Breast epithelium (tissue), 4 donors: ENCODE data around the gene RASL10B. TPM values are rescaled to one million over a fixed set of nuclear protein-coding genes. Genes with fewer than 3 reads are reported as not detected.

Experiments used
- DNase-seq, 2 donors: peaks; one replicate each; pipeline ENCODE4 v3.0.0-alpha.2; 2019; ENCODE audit warnings: low spot score in 2 of 2
- H3K27ac ChIP-seq, 2 donors: fragments of 200-600 bp; sonication (generic) in 1 of 2; one replicate each; pipeline ENCODE4 v1.5.1; 2016 to 2019; ENCODE audit warnings: mild to moderate bottlenecking in 1 of 2
- H3K27me3 ChIP-seq, 2 donors: fragments of 200-600 bp; sonication (generic) in 1 of 2; one replicate each; pipeline versions ENCODE4 v1.5.1 to v1.6.0; 2017 to 2019; ENCODE audit warnings: control low read depth in 1 of 2, mild to moderate bottlenecking in 1 of 2
- H3K36me3 ChIP-seq: fragments of 200-600 bp; one replicate; pipeline ENCODE4 v1.5.1; 2019
- H3K4me1 ChIP-seq, 2 donors: fragments of 200-600 bp; sonication (generic); one replicate each; pipeline ENCODE4 v1.5.1; 2016 to 2019; ENCODE audit warnings: control low read depth in 1 of 2
- H3K4me3 ChIP-seq, 3 donors: fragments of 200-600 bp; sonication (generic); 1 replicate in 2 of 3; 2 replicates in 1 of 3; pipeline ENCODE4 v1.5.1; 2016 to 2019; ENCODE audit warnings: mild to moderate bottlenecking in 3 of 3, moderate library complexity in 2 of 3
- H3K9me3 ChIP-seq, 2 donors: fragments of 200-600 bp; sonication (generic) in 1 of 2; one replicate each; pipeline ENCODE4 v1.5.1; 2016 to 2019; ENCODE audit warnings: control low read depth in 1 of 2
- POLR2A ChIP-seq: fragments of 450-650 bp; IDR thresholded peaks from one replicate; pipeline ENCODE4 v1.6.1; 2016; ENCODE audit warnings: antibody characterized with exemption, mild to moderate bottlenecking, moderate library complexity
- POLR2AphosphoS5 ChIP-seq, 3 donors: sonication (generic); formaldehyde crosslinking; IDR thresholded peaks; one replicate each; pipeline ENCODE4 v1.6.1; 2017; ENCODE audit warnings: antibody characterized with exemption in 3 of 3
- intact Hi-C: fragments of 100-400 bp; cut with DNase I; formaldehyde crosslinking; loops from one replicate; pipeline ENCODE4 v1.15.1; 2023; ENCODE audit warnings: low total_unique reads
- total RNA-seq, 3 donors: library from RNA; depleted of rRNA; stranded (reverse); fragments of >200 nt; gene quantifications; one replicate each; pipeline ENCODE4 v1.1.0, GENCODE V29; 2016
- TF ChIP-seq, protein P1 (sequence below), 3 donors: fragments of 450-650 bp; IDR thresholded peaks; one replicate each; pipeline ENCODE4 v1.5.1; 2016 to 2017; ENCODE audit warnings: antibody characterized with exemption in 3 of 3, mild to moderate bottlenecking in 3 of 3, moderate library complexity in 3 of 3

Gene RASL10B
- total RNA-seq, 3 donors from 2014 or later = 5.9 to 27.8 (median 11.1) TPM

- no peak for TF ChIP-seq POLR2AphosphoS5 (IDR thresholded peaks at IDR 0.05)
- no peak for TF ChIP-seq POLR2A
- TF ChIP-seq, protein P1, sequence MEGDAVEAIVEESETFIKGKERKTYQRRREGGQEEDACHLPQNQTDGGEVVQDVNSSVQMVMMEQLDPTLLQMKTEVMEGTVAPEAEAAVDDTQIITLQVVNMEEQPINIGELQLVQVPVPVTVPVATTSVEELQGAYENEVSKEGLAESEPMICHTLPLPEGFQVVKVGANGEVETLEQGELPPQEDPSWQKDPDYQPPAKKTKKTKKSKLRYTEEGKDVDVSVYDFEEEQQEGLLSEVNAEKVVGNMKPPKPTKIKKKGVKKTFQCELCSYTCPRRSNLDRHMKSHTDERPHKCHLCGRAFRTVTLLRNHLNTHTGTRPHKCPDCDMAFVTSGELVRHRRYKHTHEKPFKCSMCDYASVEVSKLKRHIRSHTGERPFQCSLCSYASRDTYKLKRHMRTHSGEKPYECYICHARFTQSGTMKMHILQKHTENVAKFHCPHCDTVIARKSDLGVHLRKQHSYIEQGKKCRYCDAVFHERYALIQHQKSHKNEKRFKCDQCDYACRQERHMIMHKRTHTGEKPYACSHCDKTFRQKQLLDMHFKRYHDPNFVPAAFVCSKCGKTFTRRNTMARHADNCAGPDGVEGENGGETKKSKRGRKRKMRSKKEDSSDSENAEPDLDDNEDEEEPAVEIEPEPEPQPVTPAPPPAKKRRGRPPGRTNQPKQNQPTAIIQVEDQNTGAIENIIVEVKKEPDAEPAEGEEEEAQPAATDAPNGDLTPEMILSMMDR (IDR thresholded peaks at IDR 0.05) = no peak
- intact Hi-C loops = no loop called here
- no peak for DNase-seq
- H3K36me3 ChIP-seq = no peaks in the 10 kb centered on the region
- no peak overlapping the region for H3K4me3 ChIP-seq
- no peaks in the 10 kb centered on the region for H3K9me3 ChIP-seq
- no peak overlapping the region for H3K27ac ChIP-seq
- H3K4me1 ChIP-seq = peaks cover 0 to 3% of the 10 kb centered on the region in 2 donors
- peaks cover 0 to 2% of the 10 kb centered on the region in 2 donors for H3K27me3 ChIP-seq
These were observed 3.8 kb downstream of the RASL10B start for GRCh38 chr17:35735036-35735805.

GRCh38 chr17:35736236-35736635, 4.8 kb downstream of the RASL10B start:
- Histone ChIP-seq H3K9me3 (no peaks in the 10 kb centered on the region), H3K4me3 (no peak overlapping the region), H3K27me3 (peaks cover 0 to 13% of the 10 kb centered on the region in 2 donors), H3K4me1 (peaks cover 0 to 4% of the 10 kb centered on the region in 2 donors), H3K36me3 (no peaks in the 10 kb centered on the region), H3K27ac (no peak overlapping the region)
- TF ChIP-seq POLR2A (no peak), POLR2AphosphoS5 (IDR thresholded peaks at IDR 0.05) (no peak)
- TF ChIP-seq, protein P1 (IDR thresholded peaks at IDR 0.05) = no peak
- intact Hi-C loops = no loop called here
- no peak for DNase-seq

DNA sequence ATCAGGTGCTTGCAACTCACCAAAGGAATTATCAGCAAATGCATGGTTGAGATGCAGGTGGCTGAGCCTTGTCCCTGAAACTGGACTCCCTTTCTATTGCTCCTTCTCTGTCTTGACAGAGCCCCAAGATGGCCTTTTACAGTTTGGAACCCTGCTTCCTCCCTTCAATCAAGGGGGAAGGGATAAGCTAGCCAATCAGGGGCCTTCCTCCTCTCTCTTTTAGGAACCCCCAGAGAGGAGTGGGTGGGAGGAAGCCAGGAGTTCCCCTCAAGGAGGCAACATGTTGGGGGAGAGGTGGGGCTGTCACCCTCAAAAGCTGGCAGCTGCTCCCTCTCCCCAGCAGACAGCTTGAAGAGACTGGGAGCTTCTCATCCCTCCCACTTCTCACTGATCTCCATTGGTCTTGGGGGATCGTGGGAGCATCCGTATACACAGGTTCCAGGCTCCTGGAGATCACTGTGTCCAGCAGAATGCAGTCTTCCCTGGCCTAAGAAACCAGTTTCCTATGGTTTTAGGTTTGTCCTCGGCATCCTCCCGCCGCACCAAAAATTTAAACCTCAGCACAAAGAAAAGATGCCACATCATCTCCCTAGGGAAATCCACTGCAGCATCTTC, 7.2 kb downstream of the RASL10B start:
- intact Hi-C loops = no loop called here
- no peak overlapping the region for H3K27ac ChIP-seq
- TF ChIP-seq POLR2A (no peak), POLR2AphosphoS5 (IDR thresholded peaks at IDR 0.05) (no peak)
- TF ChIP-seq, protein P1 (IDR thresholded peaks at IDR 0.05) = no peak
- H3K9me3 ChIP-seq = no peaks in the 10 kb centered on the region
- no peak overlapping the region for H3K4me3 ChIP-seq
- H3K36me3 ChIP-seq = no peaks in the 10 kb centered on the region
- peaks cover 0 to 37% of the 10 kb centered on the region in 2 donors for H3K27me3 ChIP-seq
- DNase-seq = no peak
- peaks cover 0 to 3% of the 10 kb centered on the region in 2 donors for H3K4me1 ChIP-seq

DNA sequence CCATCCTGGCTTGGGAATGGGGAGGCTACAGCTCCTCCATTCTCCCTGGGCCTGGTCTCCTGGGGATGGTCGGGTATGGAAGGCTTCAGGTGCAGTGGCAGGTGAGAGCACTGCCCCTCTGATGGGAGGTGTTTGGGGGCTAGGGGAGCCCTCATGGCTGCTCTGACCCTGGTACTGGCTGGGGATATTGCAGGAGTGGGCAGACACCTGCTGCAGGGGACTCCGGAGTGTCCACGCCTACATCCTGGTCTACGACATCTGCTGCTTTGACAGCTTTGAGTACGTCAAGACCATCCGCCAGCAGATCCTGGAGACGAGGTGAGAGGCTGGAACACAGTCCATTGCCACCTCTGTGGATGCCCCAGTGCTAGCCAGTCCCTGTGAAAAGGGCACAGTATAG, 8.8 kb downstream of the RASL10B start:
- no peak for DNase-seq
- peaks cover 0 to 41% of the 10 kb centered on the region in 2 donors for H3K27me3 ChIP-seq
- peaks cover 0 to 3% of the 10 kb centered on the region in 2 donors for H3K4me1 ChIP-seq
- intact Hi-C loops = no loop called here
- no peaks in the 10 kb centered on the region for H3K9me3 ChIP-seq
- no peak overlapping the region for H3K4me3 ChIP-seq
- no peaks in the 10 kb centered on the region for H3K36me3 ChIP-seq
- H3K27ac ChIP-seq = no peak overlapping the region
- TF ChIP-seq, protein P1 (IDR thresholded peaks at IDR 0.05) = no peak
- no peak for TF ChIP-seq POLR2A
- TF ChIP-seq POLR2AphosphoS5 (IDR thresholded peaks at IDR 0.05) = no peak
